H1 (cell line): Measurements from ENCODE around the gene DSG2. TPM values are rescaled to one million over a fixed set of nuclear protein-coding genes. Genes with fewer than 3 reads are reported as not detected.

Experiments
- KDM5A ChIP-seq: fragments of 200-600 bp; IDR thresholded peaks from 2 replicates; pipeline ENCODE4 v1.7.1; 2012; ENCODE audit warnings: mild to moderate bottlenecking, low read length, inconsistent platforms, mixed read lengths
- YY1 ChIP-seq: IDR thresholded peaks from 2 replicates; pipeline ENCODE4 v1.6.1; 2011; ENCODE audit warnings: low read depth, mild to moderate bottlenecking, low read length
- polyA plus RNA-seq, 7 experiments: library from polyadenylated mRNA; depleted of rRNA in 3 of 7; stranded (reverse) in 5 of 7; unstranded in 2 of 7; fragments of >200 nt in 5 of 7; fragments of 200-250 nt in 2 of 7; gene quantifications; 1 replicate in 5 of 7; 2 replicates in 1 of 7; 4 replicates in 1 of 7; pipeline versions ENCODE4 v1.2.1 to v1.2.3, GENCODE V29; 2011 to 2013; ENCODE audit warnings: missing spikeins in 2 of 7, mixed read lengths in 2 of 7
- total RNA-seq: library from RNA; stranded (reverse); fragmentation: NEBNext Ultra II Directional; extraction: Animal tissue kit (Norgen Biotek cat#: 25700); gene quantifications from 2 replicates; pipeline ENCODE4 v1.2.1, GENCODE V29; 2021
- TF ChIP-seq, protein P1 (sequence below): IDR thresholded peaks from 2 replicates; pipeline ENCODE4 v1.6.1; 2012; ENCODE audit warnings: inconsistent platforms

DSG2 gene
- total and polyA plus RNA-seq, 2 of the 8 experiments (the other 6 are each of a cell fraction or from before 2014, with no cell fraction given): 60.1 to 144 TPM

DNA sequence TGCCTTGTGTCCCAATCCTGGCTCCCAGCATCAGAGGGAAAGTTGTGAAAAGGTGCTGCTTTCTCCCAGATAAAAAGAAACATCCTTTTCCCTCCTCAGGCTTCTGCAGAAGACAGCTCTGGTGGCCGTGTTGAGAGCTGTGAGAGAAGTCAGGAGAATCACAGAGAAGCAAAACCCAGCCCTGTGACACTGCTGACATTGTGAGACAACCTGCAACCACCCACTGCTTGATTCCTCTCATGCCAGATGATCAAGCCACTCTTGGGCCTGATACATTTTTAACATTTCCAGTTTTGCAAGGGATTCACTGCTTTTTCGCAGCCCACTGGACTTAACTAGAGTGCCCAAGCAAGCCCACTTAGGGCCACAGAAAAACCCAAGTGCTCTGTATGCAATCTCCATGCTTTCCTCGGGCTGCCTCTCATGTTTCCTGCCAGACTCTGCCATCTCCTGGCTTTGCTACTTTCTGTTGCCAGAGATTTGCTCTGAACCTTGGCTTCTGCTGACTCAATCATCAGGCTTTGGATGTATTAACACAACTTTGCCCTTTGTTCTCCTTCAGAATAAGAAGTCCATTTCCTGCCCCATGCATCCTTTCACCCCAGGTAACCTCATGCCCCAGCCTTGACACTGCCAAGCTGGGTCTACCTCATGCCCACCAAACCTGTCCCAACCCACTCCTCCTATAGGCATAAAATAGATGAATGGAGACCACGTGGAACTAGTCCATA is 68.8 kb downstream of the DSG2 start (continued):
- TF ChIP-seq, protein P1, sequence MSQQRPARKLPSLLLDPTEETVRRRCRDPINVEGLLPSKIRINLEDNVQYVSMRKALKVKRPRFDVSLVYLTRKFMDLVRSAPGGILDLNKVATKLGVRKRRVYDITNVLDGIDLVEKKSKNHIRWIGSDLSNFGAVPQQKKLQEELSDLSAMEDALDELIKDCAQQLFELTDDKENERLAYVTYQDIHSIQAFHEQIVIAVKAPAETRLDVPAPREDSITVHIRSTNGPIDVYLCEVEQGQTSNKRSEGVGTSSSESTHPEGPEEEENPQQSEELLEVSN: no peak
- no peak for TF ChIP-seq KDM5A
- no peak for TF ChIP-seq YY1
